Left forelimb (tissue), 1 donor: ENCODE results near the gene OXA1L.
"Not testable (repeated sequence)": the region's sequence is repeated elsewhere in the genome, so short reads cannot be mapped to it uniquely, and the experiment has no call there.

Experiments
- DNase-seq: peaks from one replicate; pipeline ENCODE4 v3.0.0-alpha.2; 2018; ENCODE audit warnings: low spot score

OXA1L gene

GRCh38 chr14:22769369-22769768 is 2.9 kb downstream of the OXA1L start:
- DNase-seq: no peak

DNA sequence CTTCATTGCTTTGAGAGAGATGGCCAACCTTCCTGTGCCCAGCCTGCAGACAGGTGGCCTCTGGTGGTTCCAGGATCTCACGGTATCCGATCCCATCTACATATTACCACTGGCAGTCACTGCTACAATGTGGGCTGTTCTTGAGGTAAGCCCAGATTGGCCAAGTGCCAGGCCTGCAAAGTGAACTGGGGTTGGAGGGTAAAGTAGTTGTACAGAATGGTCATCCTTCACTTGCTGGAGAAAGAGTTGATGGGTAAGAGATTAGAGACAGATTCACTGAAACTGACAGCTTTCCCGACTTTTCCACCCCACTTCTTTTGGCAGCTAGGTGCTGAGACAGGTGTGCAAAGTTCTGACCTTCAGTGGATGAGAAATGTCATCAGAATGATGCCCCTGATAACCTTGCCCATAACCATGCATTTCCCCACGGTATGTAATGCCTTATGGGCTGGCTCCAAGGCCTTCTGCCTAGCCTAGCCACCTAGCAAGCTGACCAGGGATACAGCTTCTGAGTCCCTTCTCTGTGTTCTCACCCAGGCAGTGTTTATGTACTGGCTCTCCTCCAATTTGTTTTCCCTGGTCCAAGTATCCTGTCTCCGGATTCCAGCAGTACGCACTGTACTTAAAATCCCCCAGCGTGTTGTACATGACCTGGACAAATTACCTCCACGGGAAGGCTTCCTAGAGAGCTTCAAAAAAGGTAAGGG is 4.1 kb downstream of the OXA1L start:
- DNase-seq: no peak

- DNase-seq: no peak
These were observed 6.2 kb downstream of the OXA1L start for GRCh38 chr14:22772725-22773124.

- no peak for DNase-seq
These were observed 6.9 kb downstream of the OXA1L start for GRCh38 chr14:22773162-22774010.

GRCh38 chr14:22774011-22774706 is 7.7 kb downstream of the OXA1L start:
- DNase-seq: no peak

DNA sequence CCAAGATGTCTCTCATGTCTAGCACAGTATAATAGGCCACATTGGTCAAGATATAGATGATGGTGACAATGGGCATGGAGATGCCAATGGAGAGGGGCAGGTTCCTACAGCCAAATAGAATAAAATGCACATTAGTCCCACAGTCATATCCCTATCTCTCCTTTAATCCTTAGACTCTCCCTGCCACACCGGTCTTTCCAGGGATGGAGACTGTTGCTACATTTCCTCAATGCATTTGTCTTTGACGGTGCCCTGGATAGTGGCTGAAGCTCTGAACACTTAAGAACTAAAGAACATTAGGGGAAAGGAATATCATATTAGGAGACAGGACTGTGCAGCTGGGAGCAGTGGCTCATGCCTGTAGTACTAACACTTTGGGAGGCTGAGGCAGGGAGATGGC is 9.7 kb downstream of the OXA1L start:
- no peak for DNase-seq

- DNase-seq: not testable (repeated sequence)
These were observed 10.4 kb downstream of the OXA1L start for GRCh38 chr14:22776849-22777248.

GRCh38 chr14:22778084-22778483 is 11.6 kb downstream of the OXA1L start:
- no peak for DNase-seq

- DNase-seq: no peak
These were observed 13.7 kb downstream of the OXA1L start for GRCh38 chr14:22780105-22780679.

DNA sequence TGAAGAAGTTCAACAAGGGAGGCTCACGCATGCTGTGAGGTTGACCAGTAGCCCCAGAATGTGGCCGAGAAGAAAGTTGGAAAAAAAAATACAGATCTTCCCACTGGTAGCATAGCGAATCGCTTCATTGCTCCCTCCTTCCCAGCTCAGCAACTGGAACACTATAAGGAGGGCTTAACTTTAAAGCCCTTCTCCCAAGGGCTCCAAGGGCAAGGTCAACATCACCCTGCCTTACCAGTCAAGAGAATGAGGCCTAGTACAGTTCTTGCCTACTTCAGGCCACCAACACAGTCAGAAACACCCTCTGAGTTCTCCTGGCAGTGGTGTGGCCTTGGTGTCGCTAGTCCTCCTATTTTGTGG is 14.4 kb downstream of the OXA1L start:
- DNase-seq: no peak

GRCh38 chr14:22781301-22781991 is 15.0 kb downstream of the OXA1L start:
- DNase-seq: no peak

DNA sequence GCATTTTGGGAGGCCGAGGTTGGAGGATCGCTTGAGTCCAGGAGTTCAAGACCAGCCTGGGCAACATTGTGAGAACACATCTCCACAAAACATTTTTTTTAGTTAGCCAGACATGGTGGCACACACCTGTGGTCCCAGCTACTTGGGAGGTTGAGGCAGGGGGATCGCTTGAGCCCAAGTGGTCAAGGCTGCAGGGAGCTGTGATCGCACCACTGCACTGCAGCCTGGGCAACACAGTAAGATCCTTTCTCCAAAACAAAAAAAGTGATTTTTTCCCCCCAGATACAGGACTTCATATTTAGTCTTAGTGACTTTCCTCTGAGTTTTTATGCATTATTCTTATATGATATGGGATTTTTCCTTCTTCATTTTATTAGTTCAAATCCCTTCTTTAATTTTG is 20.2 kb downstream of the OXA1L start:
- no peak for DNase-seq

GRCh38 chr14:22791301-22791700 is 24.8 kb downstream of the OXA1L start:
- DNase-seq: no peak

DNA sequence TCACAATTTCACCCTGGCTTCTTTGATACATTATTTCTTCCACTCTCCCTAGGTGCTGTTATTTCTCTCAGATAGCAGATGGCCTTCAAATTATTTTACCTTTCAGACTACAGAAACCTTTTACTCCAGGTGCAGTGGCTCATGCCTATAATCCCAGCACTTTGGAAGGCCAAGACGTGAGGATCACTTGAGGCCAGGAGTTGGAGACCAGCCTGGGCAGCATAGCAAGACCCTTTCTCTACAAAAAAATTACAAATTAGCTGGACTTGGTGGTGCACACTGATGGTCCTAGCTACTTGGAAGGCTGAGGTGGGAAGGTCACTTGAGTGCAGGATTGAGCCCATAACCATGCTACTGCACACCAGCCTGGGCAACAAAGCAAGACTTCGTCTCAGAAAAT is 25.7 kb downstream of the OXA1L start:
- no peak for DNase-seq

DNA sequence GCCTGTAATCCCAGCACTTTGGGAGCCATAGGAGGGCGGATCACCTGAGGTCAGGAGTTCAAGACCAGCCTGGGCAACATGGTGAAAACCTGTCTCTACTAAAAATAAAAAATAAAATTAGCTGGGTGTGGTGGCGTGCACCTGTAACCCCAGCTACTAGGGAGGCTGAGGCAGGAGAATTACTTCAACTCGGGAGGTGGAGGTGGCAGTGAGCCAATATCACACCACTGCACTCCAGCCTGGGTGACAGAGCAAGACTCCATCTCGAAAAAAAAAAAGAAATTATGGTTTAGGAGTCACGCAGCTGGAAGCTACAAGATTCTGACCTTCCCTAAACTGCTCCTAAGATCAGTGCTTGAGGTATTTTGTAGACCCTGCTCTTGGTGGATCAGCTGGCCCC is 27.1 kb downstream of the OXA1L start:
- DNase-seq: not testable (repeated sequence)

DNA sequence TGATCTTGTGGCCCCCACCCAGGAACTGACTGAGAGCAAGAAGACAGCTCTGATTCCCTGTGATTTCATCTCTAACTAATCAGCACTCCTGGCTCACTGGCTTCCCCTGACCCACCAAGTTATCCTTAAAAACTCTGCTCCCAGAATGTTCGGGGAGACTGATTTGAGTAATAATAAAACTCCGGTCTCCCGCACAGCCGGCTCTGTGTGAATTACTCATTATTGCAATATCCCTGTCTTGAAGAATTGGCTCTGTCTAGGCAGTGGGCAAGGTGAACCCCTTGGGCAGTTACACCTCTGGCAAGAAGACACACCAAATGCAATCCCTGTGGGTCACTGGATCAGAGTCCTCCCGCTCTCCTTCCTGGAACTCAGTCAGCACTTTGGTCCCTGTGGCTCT is 27.5 kb downstream of the OXA1L start:
- DNase-seq: no peak

DNA sequence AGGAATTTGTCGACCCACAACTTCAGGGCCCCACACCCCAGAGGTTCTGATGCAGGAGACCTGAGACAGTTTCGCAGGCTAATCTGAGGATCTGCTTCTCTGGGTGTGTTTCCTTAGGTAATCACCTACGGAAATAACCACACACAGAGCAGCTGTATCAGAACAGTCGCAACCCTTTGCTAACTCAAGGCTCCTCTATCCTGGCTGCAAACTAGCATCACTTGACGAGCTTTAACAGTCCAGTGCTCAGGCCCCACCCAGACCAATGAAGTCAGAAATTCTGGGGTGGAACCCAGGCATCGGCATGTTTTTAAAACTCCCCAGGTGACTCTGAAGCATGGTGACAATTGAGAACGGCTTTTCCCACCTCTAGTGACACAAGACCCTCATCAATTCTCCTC is 28.1 kb downstream of the OXA1L start:
- DNase-seq: no peak

DNA sequence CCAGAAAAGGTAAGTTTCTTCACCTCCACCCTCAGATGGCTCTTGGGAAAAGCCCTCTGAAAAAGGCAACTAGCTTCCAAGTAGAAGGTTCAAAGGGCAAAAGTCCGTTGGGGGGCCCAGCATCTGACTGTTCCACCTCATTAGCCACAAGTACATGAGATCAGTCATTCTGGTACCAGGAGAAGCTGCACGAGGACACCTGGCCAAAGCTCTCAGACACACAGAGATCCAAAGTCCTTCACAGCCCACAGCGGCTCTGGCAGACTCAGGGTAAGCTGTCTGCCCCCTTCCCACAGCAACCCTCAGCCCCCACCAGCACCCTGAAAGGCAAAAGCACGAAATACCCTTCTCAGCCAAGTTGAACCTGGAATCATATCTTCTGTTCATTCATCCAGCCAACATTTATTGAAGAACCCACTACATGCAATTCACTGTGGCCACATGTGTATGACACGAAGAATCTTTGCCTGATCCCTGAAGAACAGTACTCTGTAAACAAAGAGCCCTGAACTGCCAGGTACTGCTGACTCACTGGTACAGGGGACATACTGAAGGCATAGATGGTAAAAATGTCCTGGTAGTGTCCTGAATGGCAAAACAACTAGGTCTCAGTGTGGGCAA is 29.7 kb downstream of the OXA1L start:
- DNase-seq: no peak

GRCh38 chr14:22797017-22797917 is 30.8 kb downstream of the OXA1L start:
- no peak for DNase-seq

- DNase-seq: no peak
These were observed 32.0 kb downstream of the OXA1L start for GRCh38 chr14:22798528-22798927.
